GM12875 (cell line): ENCODE data around the gene AKAP14.
"Not testable (repeated sequence)": the region's sequence is repeated elsewhere in the genome, so short reads cannot be mapped to it uniquely, and the experiment has no call there.

Source experiments
- H3K4me3 ChIP-seq: one replicate; pipeline ENCODE4 v1.5.1; 2011; ENCODE audit warnings: low read depth, low read length, control low read depth
- CTCF ChIP-seq: IDR thresholded peaks from 2 replicates; pipeline ENCODE4 v1.5.1; 2011; ENCODE audit warnings: low read depth, mild to moderate bottlenecking, control low read depth, inconsistent platforms, low read length, moderate library complexity, borderline replicate concordance; ENCODE audit not compliant: insufficient read depth

Gene AKAP14

GRCh38 chrX:119878740-119879139 is 17.0 kb upstream of the AKAP14 start:
- no peak overlapping the region for H3K4me3 ChIP-seq
- no peak for TF ChIP-seq CTCF

- no peak for TF ChIP-seq CTCF
- H3K4me3 ChIP-seq = no peak overlapping the region
Observed at GRCh38 chrX:119880076-119880475, 15.6 kb upstream of the AKAP14 start.

- peak; percentile 78 for TF ChIP-seq CTCF
- H3K4me3 ChIP-seq = no peak overlapping the region
Observed at GRCh38 chrX:119880552-119881437, 14.9 kb upstream of the AKAP14 start.

- no peak overlapping the region for H3K4me3 ChIP-seq
- TF ChIP-seq CTCF = no peak
Observed at GRCh38 chrX:119885554-119886428, 9.9 kb upstream of the AKAP14 start.

GRCh38 chrX:119887721-119888425 is 7.8 kb upstream of the AKAP14 start:
- TF ChIP-seq CTCF = peak; percentile 56
- H3K4me3 ChIP-seq = peak overlapping the region; percentile 43

- not testable (repeated sequence) for H3K4me3 ChIP-seq
Observed at GRCh38 chrX:119890626-119891025, 5.1 kb upstream of the AKAP14 start.

GRCh38 chrX:119891961-119892692 is 3.6 kb upstream of the AKAP14 start:
- not testable (repeated sequence) for H3K4me3 ChIP-seq
